CD4-positive, CD25-positive, alpha-beta regulatory T cell (primary cell): ENCODE data around the gene KRT33A. TPM values are rescaled to one million over a fixed set of nuclear protein-coding genes. Genes with fewer than 3 reads are reported as not detected.

ENCODE experiments used
- ATAC-seq, 2 donors: fragments of 150-1000 bp; cut with Tn5 transposase; one replicate each; pipeline ENCODE4 v1.10.0; 2021; ENCODE audit warnings: low read depth in 2 of 2, moderate number of reproducible peaks in 2 of 2, moderate library complexity in 1 of 2
- DNase-seq, 3 donors: peaks; one replicate each; pipeline versions ENCODE4 v3.0.0 to v3.0.0-alpha.2; 2012 to 2022; ENCODE audit warnings: mixed read lengths in 1 of 3
- H3K27ac ChIP-seq: one replicate; pipeline ENCODE4 v1.7.0; 2013; ENCODE audit warnings: mild to moderate bottlenecking, low read length; ENCODE audit not compliant: insufficient read depth, poor library complexity, severe bottlenecking
- H3K27me3 ChIP-seq: one replicate; pipeline ENCODE4 v1.7.0; 2013; ENCODE audit warnings: low read length; ENCODE audit not compliant: control insufficient read depth, insufficient read depth
- H3K36me3 ChIP-seq: one replicate; pipeline ENCODE4 v1.7.0; 2013; ENCODE audit warnings: mild to moderate bottlenecking, low read length, moderate library complexity; ENCODE audit not compliant: control insufficient read depth, insufficient read depth
- H3K4me1 ChIP-seq: 2 replicates; pipeline ENCODE4 v1.7.0; 2013; ENCODE audit warnings: mild to moderate bottlenecking, low read length; ENCODE audit not compliant: insufficient read depth, control insufficient read depth, poor library complexity, severe bottlenecking
- H3K4me3 ChIP-seq: one replicate; pipeline ENCODE4 v1.7.0; 2013; ENCODE audit warnings: low read depth, mild to moderate bottlenecking, low read length, moderate library complexity
- H3K9me3 ChIP-seq, 2 experiments: 1 replicate in 1 of 2; 2 replicates in 1 of 2; pipeline ENCODE4 v1.7.0; 2013; ENCODE audit warnings: low read length in 2 of 2, mild to moderate bottlenecking in 1 of 2, moderate library complexity in 1 of 2; ENCODE audit not compliant: control insufficient read depth in 2 of 2
- H3K27ac Mint-ChIP-seq, 3 donors: one replicate each; pipeline ENCODE4 v1.8.0; 2020 to 2022; ENCODE audit warnings: mild to moderate bottlenecking in 3 of 3, mixed read lengths in 3 of 3, moderate library complexity in 2 of 3
- H3K27me3 Mint-ChIP-seq: one replicate; pipeline ENCODE4 v1.8.0; 2022; ENCODE audit warnings: mild to moderate bottlenecking, mixed read lengths
- H3K36me3 Mint-ChIP-seq: one replicate; pipeline ENCODE4 v1.8.0; 2020; ENCODE audit warnings: mixed read lengths
- H3K4me1 Mint-ChIP-seq, 4 donors: one replicate each; pipeline ENCODE4 v1.8.0; 2020 to 2022; ENCODE audit warnings: mixed read lengths in 4 of 4, mild to moderate bottlenecking in 1 of 4
- H3K4me3 Mint-ChIP-seq, 4 donors: one replicate each; pipeline ENCODE4 v1.8.0; 2020 to 2022; ENCODE audit warnings: mild to moderate bottlenecking in 4 of 4, mixed read lengths in 4 of 4, moderate library complexity in 3 of 4
- H3K9me3 Mint-ChIP-seq, 7 donors: one replicate each; pipeline ENCODE4 v1.8.0; 2020 to 2022; ENCODE audit warnings: mixed read lengths in 7 of 7, mild to moderate bottlenecking in 3 of 7, moderate library complexity in 2 of 7
- polyA plus RNA-seq, 4 donors: library from polyadenylated mRNA; unstranded; fragments of 300-500 nt; fragmentation: Illumina TruSeq; gene quantifications; one replicate each; pipeline ENCODE4 v1.2.3, GENCODE V29; 2021
- total RNA-seq: library from RNA; stranded (reverse); gene quantifications from one replicate; pipeline ENCODE4 v1.2.3, GENCODE V29; 2022

KRT33A gene
- total and polyA plus RNA-seq, 5 donors from 2014 or later = not detected

DNA sequence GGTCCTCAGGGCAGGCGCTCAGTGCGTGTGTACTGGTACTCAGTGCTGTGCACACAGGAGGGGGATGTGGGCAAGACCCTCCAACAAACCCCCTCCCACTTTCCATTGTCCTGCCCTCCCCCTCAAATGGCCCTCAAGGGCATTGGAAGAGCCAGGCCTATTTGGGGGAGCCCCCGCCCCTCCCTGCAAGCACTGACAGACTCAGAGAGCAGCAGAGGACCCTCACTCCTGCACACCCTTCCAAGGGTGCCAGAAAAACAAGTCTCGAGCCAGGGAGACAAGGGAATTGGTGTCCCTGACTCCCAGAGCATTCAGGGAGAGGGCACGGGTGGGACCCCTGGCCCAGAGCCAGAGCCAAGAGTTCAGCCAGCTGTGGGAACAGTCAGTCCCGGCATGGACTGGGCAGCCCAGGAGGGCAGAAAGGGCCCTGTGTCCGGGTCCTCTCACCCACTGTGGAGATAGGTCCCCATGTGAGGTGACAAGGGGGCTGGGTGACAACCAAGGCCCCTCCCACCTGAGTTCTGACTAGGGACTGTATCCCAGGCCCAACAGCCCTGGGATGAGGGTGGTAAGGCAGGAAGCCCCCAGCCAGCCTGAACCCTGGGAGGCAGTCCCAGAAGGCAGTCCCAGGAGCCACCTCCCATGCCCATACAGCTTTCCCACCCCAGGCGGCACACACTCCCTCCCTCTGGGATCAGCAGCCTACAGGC is 23.1 kb downstream of the KRT33A start:
- H3K4me3 ChIP-seq = no peak overlapping the region
- peaks cover 5% of the 10 kb centered on the region for H3K4me1 ChIP-seq
- DNase-seq (no peak), ATAC-seq (no peak)
- H3K36me3 ChIP-seq = no peaks in the 10 kb centered on the region
- Mint-ChIP-seq H3K27ac (peak overlapping the region in 2 of 3 donors; percentile 32 to 43), H3K27me3 (no peaks in the 10 kb centered on the region), H3K36me3 (no peaks in the 10 kb centered on the region), H3K9me3 (no peaks in the 10 kb centered on the region), H3K4me1 (peaks cover under 1 to 21% (median 5%) of the 10 kb centered on the region in 4 donors), H3K4me3 (no peak overlapping the region)
- H3K27me3 ChIP-seq = no peaks in the 10 kb centered on the region
- H3K27ac ChIP-seq = no peak overlapping the region
- H3K9me3 ChIP-seq = no peaks in the 10 kb centered on the region

DNA sequence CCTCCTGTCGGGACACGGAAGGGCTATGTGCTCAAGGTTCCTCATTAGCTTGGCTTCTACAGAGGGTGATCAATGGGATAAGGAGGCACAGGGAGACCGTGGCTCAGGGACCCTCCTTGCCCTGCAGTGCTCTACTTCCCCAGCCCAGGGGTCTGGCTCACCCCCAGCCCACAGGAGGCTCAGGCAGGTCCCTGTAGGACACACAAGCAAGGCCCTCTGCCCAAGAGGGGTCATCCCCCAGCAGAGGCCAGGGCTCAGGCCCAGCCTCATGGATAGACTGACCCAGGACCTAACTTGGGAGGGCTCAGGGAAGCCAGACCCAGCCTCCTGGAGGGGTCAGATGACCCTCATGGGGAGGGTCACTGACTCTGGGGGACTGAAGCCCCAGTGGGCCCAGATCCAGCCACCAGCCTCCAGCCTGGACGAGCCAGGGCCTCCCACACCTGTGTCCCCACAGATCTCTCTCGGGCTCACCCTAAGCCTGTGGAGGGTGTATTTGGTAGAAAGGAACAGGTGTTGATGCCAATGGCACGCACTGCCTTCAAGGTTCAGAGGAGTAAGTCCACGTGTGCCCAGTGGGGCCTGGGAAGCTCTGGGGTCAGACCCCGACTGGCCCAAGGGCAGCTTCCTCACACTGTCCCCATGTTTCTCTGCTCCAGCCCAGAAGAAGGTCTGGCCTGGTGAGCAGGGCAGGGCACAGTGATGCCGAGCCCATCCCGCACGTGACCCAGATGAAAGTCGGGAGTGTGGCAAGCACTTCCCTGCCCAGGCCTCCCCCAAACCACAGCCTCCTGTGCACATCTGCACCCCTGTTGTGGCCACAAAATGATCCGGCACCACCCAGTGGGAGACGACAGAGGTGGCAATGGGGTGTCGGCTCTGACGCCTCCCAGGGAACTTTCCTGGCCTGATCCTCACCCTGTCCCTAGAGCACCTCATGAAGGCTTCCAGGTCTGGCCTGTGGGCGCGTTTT is 24.2 kb downstream of the KRT33A start:
- no peaks in the 10 kb centered on the region for H3K9me3 Mint-ChIP-seq
- H3K4me1 Mint-ChIP-seq = peaks cover 4 to 31% (median 12%) of the 10 kb centered on the region in 4 donors
- Histone ChIP-seq H3K9me3 (no peaks in the 10 kb centered on the region), H3K27me3 (no peaks in the 10 kb centered on the region), H3K4me1 (peaks cover 11% of the 10 kb centered on the region), H3K36me3 (no peaks in the 10 kb centered on the region), H3K27ac (no peak overlapping the region), H3K4me3 (no peak overlapping the region)
- no peak overlapping the region for H3K4me3 Mint-ChIP-seq
- no peaks in the 10 kb centered on the region for H3K36me3 Mint-ChIP-seq
- ATAC-seq (no peak), DNase-seq (no peak)
- H3K27ac Mint-ChIP-seq = peak overlapping the region; percentile 25 to 32 (median 32)
- no peaks in the 10 kb centered on the region for H3K27me3 Mint-ChIP-seq

GRCh38 chr17:41325611-41326010 is 25.0 kb downstream of the KRT33A start:
- Histone ChIP-seq H3K27me3 (no peaks in the 10 kb centered on the region), H3K4me1 (peaks cover 11% of the 10 kb centered on the region), H3K27ac (no peak overlapping the region), H3K36me3 (no peaks in the 10 kb centered on the region), H3K9me3 (no peaks in the 10 kb centered on the region), H3K4me3 (no peak overlapping the region)
- peak overlapping the region in 1 of 3 donors; percentile 25 for H3K27ac Mint-ChIP-seq
- H3K9me3 Mint-ChIP-seq = peaks cover 0 to 1% (median 0%) of the 10 kb centered on the region in 7 donors
- H3K4me3 Mint-ChIP-seq = no peak overlapping the region
- no peaks in the 10 kb centered on the region for H3K36me3 Mint-ChIP-seq
- no peaks in the 10 kb centered on the region for H3K27me3 Mint-ChIP-seq
- no peak for ATAC-seq
- H3K4me1 Mint-ChIP-seq = peaks cover 2 to 36% (median 12%) of the 10 kb centered on the region in 4 donors
- no peak for DNase-seq

GRCh38 chr17:41325126-41325525 is 25.5 kb downstream of the KRT33A start:
- Mint-ChIP-seq H3K4me1 (peaks cover 2 to 39% (median 13%) of the 10 kb centered on the region in 4 donors), H3K4me3 (no peak overlapping the region), H3K27ac (peak overlapping the region in 1 of 3 donors; percentile 55), H3K36me3 (no peaks in the 10 kb centered on the region), H3K27me3 (no peaks in the 10 kb centered on the region), H3K9me3 (peaks cover 0 to 6% (median 0%) of the 10 kb centered on the region in 7 donors)
- H3K27me3 ChIP-seq = no peaks in the 10 kb centered on the region
- no peak overlapping the region for H3K4me3 ChIP-seq
- no peaks in the 10 kb centered on the region for H3K9me3 ChIP-seq
- no peaks in the 10 kb centered on the region for H3K36me3 ChIP-seq
- ATAC-seq (no peak), DNase-seq (no peak)
- H3K27ac ChIP-seq = no peak overlapping the region
- peaks cover 11% of the 10 kb centered on the region for H3K4me1 ChIP-seq

DNA sequence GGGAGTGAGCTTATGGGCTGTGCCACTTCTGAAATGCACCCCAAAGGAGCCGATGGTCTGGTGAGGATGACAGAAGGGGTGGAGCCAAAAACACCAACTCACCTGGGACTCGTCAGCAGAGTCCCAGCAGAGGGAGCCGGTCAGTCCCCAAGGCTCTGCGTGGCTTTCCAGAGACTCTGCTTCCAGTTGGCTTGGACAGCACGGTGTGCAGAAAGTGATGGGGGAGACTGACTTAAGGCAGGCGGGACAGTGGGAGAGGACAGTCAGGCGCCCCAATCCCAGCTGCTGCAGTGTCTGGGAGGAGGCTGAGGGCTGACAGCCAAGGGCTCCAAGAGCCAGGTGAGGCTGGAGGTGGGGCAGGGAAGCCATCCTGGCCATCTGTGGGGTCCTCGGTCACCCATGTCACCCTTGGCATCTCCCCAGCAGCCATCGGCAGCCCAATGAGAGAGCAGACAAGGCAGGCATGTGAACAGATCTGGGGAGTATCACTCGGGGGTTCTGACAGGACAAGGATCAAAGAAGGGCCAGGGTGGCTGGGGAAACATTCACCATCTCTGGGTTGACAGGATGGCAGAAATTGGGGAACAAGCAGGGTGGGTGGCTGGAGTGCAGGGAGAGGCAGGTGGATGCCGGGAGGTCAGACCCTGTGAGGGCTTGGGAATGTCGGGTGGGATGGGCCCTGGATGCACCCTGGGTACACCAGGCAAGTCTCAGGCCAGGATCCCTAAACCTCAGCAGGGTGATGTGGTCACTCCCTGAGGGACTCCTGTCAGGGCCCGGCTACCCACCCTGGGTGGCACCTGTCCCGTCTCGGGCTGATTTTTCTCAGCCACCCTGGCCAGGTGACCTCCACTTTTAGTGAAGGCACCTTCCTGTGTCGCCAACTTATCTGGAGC is 26.2 kb downstream of the KRT33A start:
- peak in 1 of 3 donors; percentile 19 for DNase-seq
- Mint-ChIP-seq H3K36me3 (peaks cover 2% of the 10 kb centered on the region), H3K27me3 (no peaks in the 10 kb centered on the region), H3K27ac (peak overlapping the region in 1 of 3 donors; percentile 83), H3K4me1 (peaks cover 2 to 38% (median 15%) of the 10 kb centered on the region in 4 donors), H3K4me3 (no peak overlapping the region), H3K9me3 (peaks cover 0 to 10% (median 2%) of the 10 kb centered on the region in 7 donors)
- H3K9me3 ChIP-seq = no peaks in the 10 kb centered on the region
- H3K36me3 ChIP-seq = no peaks in the 10 kb centered on the region
- ATAC-seq = no peak
- H3K27ac ChIP-seq = no peak overlapping the region
- H3K4me3 ChIP-seq = no peak overlapping the region
- H3K27me3 ChIP-seq = no peaks in the 10 kb centered on the region
- peaks cover 11% of the 10 kb centered on the region for H3K4me1 ChIP-seq

DNA sequence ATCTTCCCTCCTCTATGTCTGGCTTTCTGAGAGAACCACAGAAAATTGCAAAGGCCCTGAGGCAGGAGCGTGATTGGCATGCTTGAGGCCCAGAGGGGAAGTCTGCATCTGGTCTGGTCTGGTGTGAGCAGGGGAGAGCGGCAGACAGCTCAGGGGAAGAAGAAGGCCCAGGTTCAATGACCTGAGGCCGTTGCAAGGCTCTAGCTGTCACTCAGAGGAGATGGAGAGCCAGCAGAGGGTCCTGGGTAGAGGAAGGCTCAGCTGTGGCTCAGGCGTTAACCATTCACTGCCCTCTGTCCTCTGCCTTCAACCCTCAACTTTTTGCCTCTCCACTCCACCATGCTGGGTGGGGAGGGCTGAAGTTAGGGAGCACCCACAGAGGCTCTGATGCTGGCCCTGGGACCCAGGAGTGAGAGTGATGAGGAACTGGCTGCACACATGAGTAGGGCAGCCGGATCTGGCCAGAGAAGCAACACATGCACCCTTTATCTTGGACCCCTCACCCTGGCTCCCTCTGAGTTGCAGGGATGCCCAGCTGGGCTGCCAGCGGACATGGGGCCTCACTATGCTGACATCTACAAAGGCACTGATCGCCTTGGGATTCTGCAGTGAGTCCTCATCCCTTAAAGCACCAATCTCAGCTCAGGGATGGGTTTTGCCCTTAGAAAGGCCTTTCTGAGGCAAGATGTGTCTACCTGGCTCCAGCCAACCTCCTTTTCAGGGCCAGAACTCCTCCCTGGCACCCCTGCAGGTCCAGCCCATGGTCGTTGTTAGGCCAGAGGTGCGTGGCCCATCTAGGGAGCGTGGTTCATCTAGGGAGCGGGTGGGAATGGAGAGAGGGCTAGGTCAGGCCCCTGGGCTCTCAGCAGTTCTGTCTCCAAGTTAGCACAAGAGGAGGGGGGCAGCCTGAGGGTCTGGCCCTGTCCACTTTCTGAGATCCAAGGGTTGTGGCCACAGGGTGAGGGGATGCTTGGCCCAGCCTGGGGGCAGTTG is 27.4 kb downstream of the KRT33A start:
- H3K4me3 ChIP-seq = no peak overlapping the region
- Mint-ChIP-seq H3K27ac (peak overlapping the region; percentile 14 to 85 (median 76)), H3K36me3 (peaks cover 3% of the 10 kb centered on the region), H3K27me3 (no peaks in the 10 kb centered on the region), H3K4me3 (no peak overlapping the region), H3K4me1 (peaks cover 2 to 36% (median 15%) of the 10 kb centered on the region in 4 donors), H3K9me3 (peaks cover 0 to 12% (median 3%) of the 10 kb centered on the region in 7 donors)
- peaks cover 11% of the 10 kb centered on the region for H3K4me1 ChIP-seq
- no peak for DNase-seq
- no peaks in the 10 kb centered on the region for H3K9me3 ChIP-seq
- ATAC-seq = no peak
- H3K27ac ChIP-seq = no peak overlapping the region
- H3K27me3 ChIP-seq = no peaks in the 10 kb centered on the region
- no peaks in the 10 kb centered on the region for H3K36me3 ChIP-seq
